NCI-H69 (cell line): ENCODE results near the gene CLDN3.
A peak's percentile ranks its signal among the peaks of the same experiment; 100 is the strongest.
"Not testable (repeated sequence)": the region's sequence is repeated elsewhere in the genome, so short reads cannot be mapped to it uniquely, and the experiment has no call there.

ENCODE experiments used
- DNase-seq: peaks from one replicate; lab custom pipeline; 2025; lab: John Stamatoyannopoulos, UW

Gene CLDN3

GRCh38 chr7:73736885-73737284 lies 33.2 kb downstream of the CLDN3 start:
- DNase-seq = no peak

GRCh38 chr7:73735528-73735905 lies 34.6 kb downstream of the CLDN3 start:
- no peak for DNase-seq

GRCh38 chr7:73734619-73735527 lies 35.2 kb downstream of the CLDN3 start:
- peak; percentile 93 for DNase-seq

- DNase-seq = no peak
These were observed 37.7 kb downstream of the CLDN3 start for GRCh38 chr7:73732397-73732796.

- DNase-seq = no peak
These were observed 39.6 kb downstream of the CLDN3 start for GRCh38 chr7:73730485-73730884.

GRCh38 chr7:73728551-73728950 lies 41.5 kb downstream of the CLDN3 start:
- DNase-seq = no peak

GRCh38 chr7:73727952-73728351 lies 42.1 kb downstream of the CLDN3 start:
- no peak for DNase-seq

- DNase-seq = no peak
These were observed 44.0 kb downstream of the CLDN3 start for GRCh38 chr7:73726083-73726466.

GRCh38 chr7:73723813-73724212 lies 46.3 kb downstream of the CLDN3 start:
- DNase-seq = no peak

- DNase-seq = no peak
These were observed 47.3 kb downstream of the CLDN3 start for GRCh38 chr7:73722785-73723184.

GRCh38 chr7:73722182-73722581 lies 47.9 kb downstream of the CLDN3 start:
- peak; percentile 34 for DNase-seq

- peak; percentile 94 for DNase-seq
These were observed 48.7 kb downstream of the CLDN3 start for GRCh38 chr7:73721377-73721817.

- DNase-seq = not testable (repeated sequence)
These were observed 49.6 kb downstream of the CLDN3 start for GRCh38 chr7:73720443-73720842.

GRCh38 chr7:73719806-73720169 lies 50.3 kb downstream of the CLDN3 start:
- no peak for DNase-seq
